Glomerular visceral epithelial cell (primary cell): Measurements from ENCODE around the gene SLC22A31.

Experiments used
- DNase-seq: peaks from one replicate; pipeline ENCODE4 v3.0.0-alpha.2; 2016; ENCODE audit errors: extremely low spot score

Gene SLC22A31

DNA sequence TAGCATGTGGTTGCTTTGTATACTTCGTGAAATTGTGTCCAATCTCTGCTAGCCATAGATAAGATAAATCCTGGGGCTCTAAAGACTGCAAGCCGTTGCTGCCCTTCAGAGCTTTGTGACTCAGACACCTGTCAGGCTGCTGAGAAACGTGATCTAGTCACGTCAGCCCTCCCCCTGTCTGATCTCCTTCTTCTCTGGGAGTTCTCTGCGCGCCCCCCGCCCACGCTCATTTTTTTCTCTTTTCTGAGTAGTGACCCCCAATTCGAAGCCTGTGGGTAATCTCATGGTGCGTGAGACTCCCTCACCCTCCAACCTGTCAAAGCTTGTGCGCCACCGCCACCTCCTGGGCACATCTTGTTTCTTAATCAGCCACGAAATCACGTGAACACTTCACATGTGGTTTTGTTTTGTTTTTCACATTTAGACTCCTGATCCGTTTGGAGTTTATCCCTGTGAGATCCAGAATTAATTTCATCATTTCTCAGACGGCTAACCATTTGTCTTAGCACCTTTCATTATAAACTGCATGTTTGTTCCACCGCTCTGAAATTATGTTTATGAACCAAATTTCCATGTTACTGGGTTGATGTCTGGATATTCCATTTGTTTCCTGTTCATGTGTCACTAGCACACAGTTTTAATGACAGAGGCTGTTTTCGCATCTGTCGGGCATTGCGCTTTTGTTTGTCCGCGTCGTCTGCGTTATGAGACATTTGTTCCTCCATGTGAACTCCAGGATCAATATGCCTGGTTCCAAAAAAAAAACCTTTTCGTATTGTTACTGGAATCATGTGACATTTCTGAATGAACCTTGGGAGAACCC is 16.2 kb upstream of the SLC22A31 start:
- DNase-seq, result peak; percentile 57

DNA sequence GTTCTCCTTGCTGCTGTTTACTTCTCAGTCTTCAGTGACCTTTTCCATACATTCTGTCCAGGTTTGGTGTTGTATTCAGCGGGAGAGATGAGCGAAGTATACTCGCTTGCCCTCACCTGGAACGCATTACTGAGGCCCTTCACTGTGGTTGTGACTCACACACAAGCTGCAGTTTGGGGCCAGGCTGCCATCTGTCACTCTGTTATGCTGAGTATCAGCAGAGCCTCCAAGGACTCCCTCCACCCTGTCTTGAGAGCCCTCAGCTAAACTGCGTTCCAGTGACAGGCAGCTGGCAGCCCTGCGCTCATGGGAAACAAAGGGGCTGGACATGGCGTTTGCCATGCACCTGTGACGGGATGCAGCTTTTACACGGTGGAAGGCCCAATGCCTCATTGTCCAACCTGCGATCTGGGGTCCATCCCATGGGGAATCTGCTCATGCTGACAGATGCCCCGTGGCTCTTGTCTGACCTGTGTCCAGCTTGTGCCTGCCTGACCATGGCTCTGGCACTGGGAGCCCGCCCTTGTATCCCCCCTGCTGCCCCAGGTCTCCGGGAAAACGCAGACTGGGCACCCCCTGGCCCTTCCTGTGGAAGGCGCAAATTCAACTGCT is 10.7 kb upstream of the SLC22A31 start:
- no peak for DNase-seq

DNA sequence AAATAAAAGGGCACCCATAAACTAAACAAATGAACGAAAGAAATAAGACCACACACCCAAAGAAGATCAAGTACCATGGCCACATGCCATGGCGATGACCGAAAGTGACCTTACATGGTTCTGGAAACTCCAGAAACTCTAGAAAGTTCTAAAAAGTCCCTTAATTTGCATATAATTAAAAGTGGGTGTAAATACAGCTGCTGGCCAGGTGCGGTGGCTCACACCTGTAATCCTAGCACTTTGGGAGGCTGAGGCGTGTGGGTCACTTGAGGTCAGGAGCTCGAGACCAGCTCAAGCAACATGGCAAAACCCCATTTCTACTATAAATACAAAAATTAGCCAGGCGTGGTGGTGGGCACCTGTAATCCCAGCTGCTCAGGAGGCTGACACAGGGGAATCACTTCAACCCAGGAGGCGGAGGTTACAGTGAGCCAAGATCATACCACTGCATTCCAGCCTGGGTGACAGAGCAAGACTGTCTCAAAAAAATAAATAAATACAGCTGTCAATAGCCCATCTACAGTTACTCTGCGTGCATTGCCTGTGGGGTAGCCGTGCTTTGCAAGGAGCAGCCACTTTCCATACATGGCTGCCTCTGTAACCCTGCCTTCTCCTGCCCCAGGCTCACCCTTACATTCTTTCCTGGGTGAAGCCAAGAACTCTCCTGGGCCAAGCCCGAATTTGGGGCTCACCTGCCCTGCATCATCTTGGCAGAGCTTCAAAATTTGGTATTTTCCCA is 10.0 kb upstream of the SLC22A31 start:
- no peak for DNase-seq

DNA sequence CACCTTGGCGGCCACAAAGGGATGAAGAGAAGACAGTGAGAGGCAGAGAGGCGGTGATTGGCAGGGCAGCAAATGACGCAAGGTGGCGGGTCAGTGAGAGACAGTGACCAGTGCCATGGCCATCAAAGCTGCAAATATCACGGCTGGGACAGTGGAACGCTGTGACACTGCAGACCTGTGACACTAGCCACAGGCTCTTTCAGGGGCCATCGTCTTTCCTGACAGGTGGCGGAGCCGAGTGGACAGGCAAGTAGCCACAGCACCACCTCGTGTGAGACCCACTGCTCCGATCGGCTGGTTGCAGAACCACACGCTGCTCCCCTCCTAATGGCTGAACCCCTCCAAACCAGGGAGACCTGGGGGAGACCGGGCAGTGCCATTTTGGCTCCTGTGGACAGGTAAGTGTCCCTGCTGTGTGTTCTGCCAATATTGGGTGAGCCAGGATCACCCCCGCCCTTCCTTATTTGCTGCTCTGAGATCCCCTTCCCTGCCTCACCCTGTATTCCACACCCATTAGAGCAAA is 9.2 kb upstream of the SLC22A31 start:
- DNase-seq, result no peak

DNA sequence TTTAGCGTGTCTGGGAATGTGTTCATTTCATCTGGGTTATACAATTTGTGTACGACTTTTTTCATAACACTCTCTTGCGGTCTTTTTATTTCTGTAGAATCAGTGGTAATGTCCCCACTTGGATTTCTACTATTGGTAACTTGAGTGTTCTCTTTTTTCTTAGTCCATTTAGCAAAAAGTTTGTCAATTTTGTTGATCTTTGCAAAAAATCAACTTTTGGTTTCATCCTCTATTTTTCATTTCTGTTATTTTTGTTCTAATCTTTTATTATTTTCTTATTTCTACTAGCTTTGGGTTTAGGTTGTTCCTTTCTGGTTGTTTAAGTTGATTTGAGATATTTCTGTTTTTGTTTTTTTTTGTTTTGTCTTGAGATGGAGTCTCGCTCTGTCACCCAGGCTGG is 7.7 kb upstream of the SLC22A31 start:
- DNase-seq, result no peak

DNA sequence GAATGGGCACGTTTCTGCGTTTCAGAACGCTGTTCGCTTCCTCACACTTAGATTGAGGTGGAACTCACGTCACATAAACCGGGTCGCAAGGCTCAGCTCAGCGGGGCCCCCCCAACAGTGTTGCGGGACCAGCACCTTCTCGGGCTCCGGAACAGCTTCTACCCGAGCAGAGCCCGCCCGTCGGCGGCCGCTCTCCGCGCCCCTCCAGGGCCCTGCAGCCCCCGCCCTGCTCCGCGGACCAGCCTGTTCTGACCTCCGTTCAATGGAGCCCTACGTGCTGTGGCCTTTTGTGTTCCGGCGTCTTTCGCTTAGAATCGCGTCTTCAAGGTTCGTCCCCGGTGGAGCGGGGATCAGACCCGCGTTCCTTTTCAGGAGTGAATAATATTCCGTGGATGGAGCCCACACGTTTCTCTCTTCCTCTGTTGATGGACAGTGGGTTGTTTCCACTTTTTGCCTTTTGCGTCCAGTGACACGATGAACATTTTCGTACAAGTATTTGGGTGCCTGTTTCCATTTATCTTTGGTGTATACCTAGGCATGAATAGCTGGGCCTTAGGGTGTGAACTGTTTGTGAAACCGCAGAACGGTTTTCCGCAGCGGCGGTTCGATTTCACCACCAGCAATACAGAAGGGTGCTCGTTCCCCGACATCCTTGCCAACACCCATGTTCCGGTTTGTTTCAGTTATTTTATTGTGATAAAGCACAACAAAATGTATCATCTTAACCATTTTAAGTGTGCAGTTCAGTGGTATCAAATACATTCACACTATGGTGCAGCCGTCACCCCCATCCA is 2.3 kb upstream of the SLC22A31 start:
- DNase-seq, result no peak

DNA sequence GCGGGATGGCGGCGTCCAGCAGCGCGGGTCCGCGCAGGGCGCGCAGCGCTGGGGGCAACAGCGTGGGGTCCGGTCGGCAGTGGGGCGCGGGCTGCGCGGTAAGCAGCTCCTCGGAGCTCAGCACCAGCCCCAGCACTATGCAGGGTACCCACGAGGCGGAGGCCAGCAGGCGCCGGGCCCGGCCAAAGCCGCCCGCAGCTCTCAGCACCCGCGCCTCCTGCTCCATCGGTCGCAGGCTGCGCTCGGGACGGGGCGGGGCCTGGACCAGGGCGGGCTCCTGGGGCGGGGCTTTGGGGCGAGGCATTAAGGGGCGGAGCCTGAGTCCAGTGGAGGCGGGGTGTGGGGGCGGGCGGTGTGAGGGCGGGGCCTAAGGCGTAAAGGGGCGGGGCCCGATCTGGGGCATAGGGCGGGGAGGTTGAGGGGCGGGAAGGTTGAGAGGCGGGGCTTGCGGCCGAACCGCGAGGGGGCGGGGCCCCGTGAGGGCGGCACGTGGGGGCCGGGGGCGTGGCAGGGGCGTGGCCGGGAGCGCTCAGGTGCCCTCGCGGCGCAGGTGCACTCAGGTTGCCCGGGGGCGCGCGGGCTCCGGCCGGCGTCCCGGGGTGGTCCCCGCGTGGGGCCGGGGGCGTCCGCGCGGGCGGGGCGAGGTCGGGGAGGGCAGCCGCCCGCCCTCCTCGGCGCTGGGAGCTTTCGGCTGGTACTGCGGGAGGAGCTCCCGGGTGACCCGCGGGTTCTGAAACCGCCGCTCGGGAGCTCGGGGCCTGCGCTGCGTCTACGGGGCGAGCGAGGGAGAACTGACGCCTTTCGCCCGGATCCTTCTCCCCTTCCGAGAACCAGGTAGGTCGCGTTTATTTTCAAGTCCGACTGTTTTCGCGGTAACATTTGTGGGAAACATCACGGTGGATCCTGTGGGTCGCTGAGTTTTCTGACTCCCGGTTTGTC is 1.4 kb upstream of the SLC22A31 start:
- DNase-seq, result peak; percentile 52

DNA sequence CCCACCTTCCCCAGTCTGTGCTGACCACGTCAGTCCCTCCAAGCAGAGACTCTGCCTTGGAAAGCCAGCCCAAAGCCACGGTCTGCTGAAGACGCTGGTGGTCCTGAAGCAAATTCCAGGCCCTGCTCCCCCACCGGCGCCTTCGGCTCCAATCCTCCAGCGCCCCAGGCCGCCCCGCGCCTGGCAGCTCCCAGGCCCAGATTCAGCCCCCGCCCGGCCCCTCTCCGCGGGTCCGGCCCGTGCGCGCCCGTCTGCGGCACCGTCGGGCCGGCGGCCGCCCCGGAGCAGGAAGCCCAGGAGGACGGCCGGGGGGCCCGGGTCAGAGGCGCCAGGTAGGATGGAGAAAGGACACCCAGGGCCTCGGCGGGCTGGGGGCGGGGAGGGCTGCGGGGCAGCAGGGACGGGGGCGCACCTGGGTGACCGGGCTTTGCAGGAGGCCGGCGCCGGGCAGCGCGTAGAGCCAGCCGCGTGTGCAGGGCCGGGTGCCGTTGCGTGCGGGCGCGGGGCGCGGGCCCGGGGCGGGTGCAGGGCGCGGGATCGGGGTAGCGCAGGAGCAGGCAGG is 594 bp upstream of the SLC22A31 start:
- DNase-seq, result no peak

DNA sequence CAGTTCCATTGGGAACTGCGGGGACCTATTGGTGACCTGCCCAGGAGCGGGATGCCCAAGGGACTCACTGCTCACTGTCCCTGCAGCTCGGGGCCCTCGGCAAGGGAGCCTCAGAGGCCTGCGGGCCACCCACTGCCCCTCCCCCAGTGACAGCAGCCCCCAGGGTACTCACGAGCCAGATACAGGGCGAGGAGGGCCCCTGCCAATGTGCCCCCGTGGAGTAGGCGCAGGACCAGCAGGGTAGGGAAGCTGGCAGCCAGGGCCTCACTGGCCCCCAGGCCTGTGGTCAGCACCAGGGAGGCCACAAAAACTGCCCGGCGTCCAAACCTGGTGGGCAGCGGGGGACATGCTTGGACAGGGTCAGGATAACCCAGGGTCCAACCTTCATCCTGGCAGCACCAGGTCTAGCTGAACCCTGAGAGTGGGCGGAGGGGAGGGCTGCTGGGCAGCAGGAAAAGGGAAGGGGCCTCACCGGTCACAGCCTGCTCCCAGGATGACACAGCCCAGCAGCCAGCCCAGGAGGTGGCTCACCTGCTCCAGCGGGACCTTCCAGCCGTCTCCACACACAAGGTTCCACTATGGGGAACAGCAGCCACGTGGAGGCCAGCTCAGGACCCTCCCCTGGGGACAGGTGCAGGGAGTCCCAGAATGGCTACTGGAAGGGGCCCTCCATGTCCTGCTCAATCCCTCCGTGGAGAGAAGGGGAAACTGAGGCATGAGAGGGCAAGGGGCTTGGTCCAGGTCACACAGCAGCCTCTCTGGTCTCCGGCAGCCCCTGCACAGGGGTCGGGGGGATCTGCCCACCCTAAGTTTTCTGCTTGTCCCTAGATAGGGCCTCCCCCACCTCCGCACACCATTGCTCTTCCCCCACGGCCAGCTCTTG is 855 bp downstream of the SLC22A31 start:
- DNase-seq, result no peak

DNA sequence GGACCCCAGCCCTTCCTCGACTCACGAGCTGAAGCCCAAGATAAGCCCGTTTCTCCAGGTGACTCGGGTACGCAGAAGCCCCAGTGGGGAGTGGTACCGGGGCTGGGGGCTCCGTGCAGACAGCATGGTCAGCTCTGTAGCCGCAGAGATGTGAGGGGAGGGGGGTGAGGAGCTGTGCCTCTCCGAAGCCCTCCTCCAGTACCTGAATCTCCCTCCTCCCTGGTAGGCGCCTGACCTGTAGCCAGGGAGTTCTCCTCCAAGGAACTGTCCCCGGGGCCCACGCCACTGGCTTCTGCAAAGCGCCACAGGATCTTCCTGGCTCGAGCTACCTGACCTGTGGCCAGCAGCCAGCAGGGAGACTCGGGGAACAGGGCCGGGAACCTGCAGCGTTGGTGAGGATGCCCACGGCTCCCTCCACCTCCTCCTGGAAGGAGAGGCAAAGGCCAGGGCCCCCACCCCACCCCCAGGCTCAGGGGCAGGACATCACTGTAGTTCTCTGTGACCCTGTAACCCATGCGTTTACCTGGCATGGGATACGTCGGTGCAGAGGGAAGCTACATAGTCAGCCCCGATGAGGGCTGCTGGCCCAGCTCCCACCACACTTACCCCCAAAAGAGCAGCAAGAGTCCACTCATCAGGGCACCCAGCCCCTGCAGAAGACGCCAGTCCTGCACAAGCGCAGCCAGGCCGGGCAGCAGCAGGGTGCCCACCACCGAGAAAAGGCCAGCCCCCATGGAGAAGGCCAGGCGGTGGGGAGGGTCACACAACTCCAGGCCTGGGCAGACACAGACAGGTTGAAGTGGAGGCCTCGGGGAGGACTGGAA is 1.7 kb downstream of the SLC22A31 start:
- DNase-seq, result no peak

DNA sequence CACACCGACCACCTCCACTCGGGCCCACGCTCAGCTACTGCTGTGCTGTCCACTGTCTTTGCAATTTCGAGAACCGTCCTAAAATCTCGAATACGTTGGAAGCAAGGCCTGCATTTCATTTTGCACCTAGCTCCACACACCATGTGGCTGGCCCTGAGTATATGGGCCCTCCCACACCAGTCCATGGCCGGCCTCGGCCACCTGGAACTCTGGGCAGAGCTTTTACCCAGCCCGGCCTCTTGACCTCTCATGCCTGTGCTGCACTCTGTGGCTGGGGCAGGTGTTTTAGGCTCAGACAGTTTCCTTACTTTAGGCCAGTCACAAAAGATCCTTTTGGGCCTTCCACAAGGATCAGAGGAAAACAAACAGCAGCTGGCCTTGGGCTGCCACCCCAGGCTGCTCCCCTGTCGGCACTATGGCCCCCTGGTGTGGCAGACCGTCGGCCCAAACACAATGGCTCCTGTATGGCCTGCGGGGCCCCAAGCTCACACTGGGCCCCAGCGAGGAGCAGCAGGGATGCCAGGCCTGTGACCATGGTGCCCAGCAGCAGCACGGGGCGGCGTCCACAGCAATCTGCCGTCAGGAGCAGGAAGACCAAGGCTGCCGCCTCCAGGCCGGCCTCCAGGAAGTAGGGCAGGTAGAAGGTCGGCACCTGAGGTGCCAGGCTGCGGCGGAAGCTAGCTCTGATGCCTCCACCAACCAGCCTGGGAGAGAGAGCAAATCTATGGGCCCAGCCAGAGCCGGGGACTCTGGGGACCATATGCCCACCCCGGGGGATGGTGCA is 2.5 kb downstream of the SLC22A31 start:
- no peak for DNase-seq

DNA sequence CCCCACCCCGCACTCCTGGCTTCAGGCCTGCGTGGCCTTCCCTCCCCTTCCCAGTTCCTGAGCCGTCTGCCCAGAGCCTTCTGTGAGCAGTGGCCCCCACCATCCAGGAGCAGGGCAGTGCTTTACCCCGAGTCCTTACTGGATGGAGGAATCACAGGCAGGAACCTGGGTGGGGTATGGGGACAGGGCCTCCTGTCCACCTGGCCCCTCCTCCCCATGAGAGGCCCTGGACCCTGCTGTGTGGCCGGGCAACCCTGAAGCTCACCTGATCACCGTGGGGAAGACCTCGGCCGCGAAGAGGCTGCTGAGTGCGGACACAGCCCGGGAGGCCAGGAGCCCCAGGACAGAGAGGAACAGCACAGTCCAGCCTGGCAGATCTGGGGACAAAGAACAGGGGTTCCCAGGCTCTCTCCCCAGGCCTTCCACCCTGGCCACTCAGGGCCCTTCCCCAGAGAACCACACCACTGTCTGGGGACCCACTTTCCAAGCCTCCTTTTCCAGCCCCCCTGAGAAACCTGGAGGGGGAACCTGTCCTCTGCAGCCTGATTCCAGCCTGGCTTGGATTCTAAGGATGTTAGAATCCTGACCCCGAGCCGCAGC is 3.2 kb downstream of the SLC22A31 start:
- no peak for DNase-seq

DNA sequence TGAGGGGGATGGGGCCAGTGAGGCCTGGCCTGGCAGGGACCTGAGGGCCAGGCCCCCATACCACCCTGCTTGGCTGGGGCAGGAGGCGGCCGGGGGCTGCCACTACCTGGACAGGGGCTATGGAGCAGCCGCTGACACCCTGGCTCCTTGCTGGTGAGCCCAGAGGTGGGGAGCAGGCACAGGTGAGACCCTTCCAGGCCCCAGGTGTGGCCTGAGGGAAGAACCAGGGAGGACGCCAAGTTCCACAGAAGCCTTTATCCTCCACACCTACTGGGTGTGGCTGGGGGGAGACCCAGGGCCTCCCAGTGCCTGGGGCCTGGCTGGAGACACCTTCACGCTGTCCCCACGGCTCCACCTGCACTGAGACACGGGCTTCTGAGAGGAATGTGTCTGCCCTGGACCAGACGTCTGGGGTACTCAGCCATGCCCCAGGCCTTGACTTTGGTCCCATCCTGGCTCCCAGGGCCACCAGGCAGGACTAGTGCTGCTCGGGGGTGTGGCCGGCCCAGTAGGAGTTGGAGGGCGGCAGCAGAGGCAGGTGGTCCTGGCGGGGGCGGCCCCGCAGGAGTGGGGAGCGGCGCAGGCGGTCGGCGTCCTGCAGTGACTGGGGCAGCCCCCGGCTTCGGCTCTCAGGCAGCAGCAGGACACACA is 4.7 kb downstream of the SLC22A31 start:
- no peak for DNase-seq

DNA sequence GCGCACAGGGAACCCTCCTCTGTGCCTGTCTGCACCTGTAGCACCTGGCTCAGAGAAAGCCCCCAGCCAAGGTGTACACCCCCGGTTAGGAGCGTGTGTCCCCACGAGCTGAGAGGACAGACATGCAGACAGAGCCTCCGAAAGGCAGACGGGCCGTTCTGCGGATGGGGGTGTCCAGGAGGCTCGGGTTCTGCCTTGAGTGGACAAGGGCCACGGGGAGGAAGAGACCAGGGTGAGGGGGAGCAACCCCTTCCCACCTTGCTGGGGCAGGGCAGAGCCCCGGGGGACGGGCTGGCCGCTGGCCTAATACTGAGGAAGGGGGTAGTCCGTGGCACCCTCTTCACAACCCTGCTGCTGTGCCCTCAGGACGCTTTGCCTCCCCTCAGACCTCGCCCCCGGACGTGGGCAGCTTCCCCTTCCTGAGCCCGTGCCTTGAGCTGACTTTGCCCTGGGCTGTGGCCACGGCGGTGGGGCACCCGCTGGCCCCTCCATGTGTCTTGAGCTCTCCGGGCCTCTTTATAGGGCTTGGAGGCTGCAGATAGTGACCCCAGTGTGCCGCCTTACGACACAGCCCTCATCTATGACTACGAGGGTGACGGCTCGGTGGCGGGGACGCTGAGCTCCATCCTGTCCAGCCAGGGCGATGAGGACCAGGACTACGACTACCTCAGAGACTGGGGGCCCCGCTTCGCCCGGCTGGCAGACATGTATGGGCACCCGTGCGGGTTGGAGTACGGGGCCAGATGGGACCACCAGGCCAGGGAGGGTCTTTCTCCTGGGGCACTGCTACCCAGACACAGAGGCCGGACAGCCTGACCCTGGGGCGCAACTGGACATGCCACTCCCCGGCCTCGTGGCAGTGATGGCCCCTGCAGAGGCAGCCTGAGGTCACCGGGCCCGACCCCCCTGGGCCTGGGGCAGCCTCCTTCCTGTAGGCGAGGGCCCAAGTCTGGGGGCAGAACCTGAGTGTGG is 5.7 kb downstream of the SLC22A31 start:
- no peak for DNase-seq

DNA sequence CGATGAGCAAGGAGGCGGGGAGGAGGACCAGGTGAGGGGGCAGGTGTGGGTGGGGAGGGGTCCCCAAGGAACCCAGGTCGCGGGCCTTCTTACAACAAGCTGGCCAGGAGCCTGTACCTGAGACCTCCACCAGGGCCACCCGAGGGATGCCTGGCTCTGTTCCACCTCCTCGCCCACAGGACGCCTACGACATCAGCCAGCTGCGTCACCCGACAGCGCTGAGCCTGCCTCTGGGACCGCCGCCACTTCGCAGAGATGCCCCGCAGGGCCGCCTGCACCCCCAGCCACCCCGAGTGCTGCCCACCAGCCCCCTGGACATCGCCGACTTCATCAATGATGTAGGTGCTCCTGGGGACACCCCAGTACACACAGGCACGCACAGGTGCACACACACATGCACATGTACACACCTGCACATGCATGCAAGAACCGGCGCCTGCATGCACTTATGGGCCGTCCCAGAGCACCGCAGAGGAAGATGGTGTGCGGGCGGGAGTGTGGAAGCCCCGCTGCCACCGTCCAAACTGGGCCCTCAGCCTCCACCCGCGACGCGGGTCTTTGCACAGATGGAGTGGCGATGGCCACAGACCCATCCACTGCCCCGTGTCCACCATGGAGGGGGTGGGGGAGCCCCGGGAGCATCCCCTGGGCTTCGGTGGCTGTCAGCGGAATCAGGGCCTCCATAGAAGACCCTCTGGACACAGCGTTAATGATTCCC is 6.6 kb downstream of the SLC22A31 start:
- DNase-seq, result no peak
